Subcutaneous adipose tissue (tissue), 4 donors: Measurements from ENCODE around the gene NCS1. TPM values are rescaled to one million over a fixed set of nuclear protein-coding genes. Genes with fewer than 3 reads are reported as not detected.

Experiments used
- CTCF ChIP-seq: fragments of 450-650 bp; IDR thresholded peaks from one replicate; pipeline ENCODE4 v1.5.1; 2016; ENCODE audit warnings: low read depth, mild to moderate bottlenecking, control low read depth, antibody characterized with exemption, moderate library complexity
- total RNA-seq, 4 donors: library from RNA; depleted of rRNA; stranded (reverse); fragments of >200 nt; gene quantifications; one replicate each; pipeline ENCODE4 v1.1.0, GENCODE V29; 2016

NCS1 gene
- total RNA-seq, 4 donors from 2014 or later: 0.19 to 4.4 (median 1.8) TPM

- no peak for TF ChIP-seq CTCF
Observed at GRCh38 chr9:130183133-130183762, 11.0 kb downstream of the NCS1 start.

- no peak for TF ChIP-seq CTCF
Observed at GRCh38 chr9:130185017-130185416, 12.8 kb downstream of the NCS1 start.

GRCh38 chr9:130185490-130186031 lies 13.4 kb downstream of the NCS1 start:
- no peak for TF ChIP-seq CTCF

GRCh38 chr9:130186051-130186450 lies 13.8 kb downstream of the NCS1 start:
- no peak for TF ChIP-seq CTCF

GRCh38 chr9:130186839-130187522 lies 14.8 kb downstream of the NCS1 start:
- TF ChIP-seq CTCF: no peak

DNA sequence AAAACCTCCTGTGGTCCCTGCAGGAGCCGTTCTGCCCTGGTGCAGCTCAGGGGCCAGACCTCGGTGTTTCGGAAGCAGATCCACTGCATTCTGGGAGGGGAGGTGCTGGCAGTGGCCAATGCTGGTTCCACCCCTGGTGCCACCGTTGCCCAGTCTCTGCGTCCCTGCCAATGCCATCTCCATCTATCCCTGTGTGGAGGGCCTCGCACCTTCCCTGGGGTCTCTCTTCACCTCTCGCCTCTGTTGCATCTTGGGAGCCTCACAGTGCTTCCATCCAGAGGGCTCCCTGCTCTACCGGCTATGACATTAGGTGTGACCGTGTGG lies 15.3 kb downstream of the NCS1 start:
- no peak for TF ChIP-seq CTCF

DNA sequence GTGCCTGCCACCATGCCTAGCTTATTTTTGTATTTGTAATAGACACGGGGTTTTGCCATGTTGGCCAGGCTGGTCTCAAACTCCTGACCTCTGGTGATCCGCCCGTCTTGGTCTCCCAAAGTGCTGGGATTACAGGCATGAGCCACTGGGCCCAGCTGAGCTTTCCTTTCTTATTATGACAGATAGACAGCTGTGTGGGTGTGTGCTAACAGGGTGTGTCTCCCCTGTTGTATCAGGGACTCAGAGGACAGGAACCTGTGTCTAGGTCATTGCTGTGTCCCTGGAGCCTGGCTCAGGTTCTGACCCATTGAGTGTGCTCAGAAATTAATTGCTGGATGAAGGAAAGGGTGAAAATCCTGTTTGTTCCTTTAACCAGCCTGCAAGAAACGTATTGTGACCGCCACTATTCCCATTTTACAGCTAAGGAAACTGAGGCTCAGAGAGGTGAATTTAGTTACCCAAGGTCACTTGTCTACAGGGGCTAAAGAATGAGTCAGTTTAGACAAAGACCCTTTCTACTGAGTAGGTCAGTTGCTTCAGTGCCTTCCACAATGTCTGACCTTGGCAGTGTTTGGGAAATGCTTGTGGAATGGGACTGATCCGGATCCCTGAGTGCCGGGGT lies 16.8 kb downstream of the NCS1 start:
- no peak for TF ChIP-seq CTCF
